Activated naive CD4-positive, alpha-beta T cell treated with anti-CD3 and anti-CD28 coated beads, Interleukin-2, amount 10 ng/mL, durations not matched to agents 7 days and 5 days (primary cell): Measurements from ENCODE around the gene CCDC40.

Source experiments
- CTCF ChIA-PET: fragments of 350-600 bp; sonication (Branson Sonifier 250); formaldehyde crosslinking; loops from one replicate; lab custom pipeline; 2021; ENCODE audit warnings: antibody characterized with exemption; lab: Charles Lee
- DNase-seq: peaks from one replicate; pipeline ENCODE4 v3.0.0-alpha.2; 2020
- H3K27ac Mint-ChIP-seq: one replicate; pipeline ENCODE4 v1.8.0; 2021; ENCODE audit warnings: mild to moderate bottlenecking, moderate library complexity, mixed read lengths
- H3K27me3 Mint-ChIP-seq: one replicate; pipeline ENCODE4 v1.8.0; 2021; ENCODE audit warnings: mild to moderate bottlenecking, mixed read lengths
- H3K36me3 Mint-ChIP-seq: one replicate; pipeline ENCODE4 v1.8.0; 2021; ENCODE audit warnings: mixed read lengths
- H3K4me1 Mint-ChIP-seq: one replicate; pipeline ENCODE4 v1.8.0; 2021; ENCODE audit warnings: mixed read lengths
- H3K4me3 Mint-ChIP-seq: one replicate; pipeline ENCODE4 v1.8.0; 2021; ENCODE audit warnings: mild to moderate bottlenecking, moderate library complexity, mixed read lengths
- H3K9me3 Mint-ChIP-seq: one replicate; pipeline ENCODE4 v1.8.0; 2021; ENCODE audit warnings: mixed read lengths

The CCDC40 gene

DNA sequence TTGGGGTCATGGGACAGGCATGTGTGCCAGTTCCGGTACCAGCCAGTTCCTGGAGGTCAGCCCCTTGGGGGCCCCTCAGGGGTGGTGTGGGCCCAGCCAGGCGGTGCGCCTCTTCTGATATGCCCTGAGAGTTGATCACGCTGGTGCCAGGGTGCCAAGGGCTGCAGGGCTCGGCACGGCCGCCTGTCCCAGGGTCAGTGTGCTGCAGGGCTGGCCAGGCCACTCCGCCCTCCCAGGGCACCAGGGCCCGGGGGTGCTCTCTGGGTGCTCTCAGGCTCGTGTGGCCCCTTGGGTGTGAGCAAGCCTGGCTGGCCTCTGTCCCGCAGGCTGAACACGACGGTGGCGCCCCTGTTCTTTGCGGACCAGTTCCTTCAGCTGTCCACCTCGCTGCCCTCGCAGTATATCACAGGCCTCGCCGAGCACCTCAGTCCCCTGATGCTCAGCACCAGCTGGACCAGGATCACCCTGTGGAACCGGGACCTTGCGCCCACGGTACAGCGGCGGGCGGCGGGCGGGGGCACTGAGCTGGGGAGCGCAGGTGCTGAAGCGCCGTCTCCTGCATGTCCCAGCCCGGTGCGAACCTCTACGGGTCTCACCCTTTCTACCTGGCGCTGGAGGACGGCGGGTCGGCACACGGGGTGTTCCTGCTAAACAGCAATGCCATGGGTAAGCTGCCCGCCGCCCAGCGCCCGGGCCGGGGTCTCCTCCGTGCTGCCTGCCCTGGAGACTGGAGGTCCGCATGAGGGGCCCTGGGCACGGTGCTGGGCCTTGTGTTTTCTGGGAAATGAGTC lies 71.0 kb downstream of the CCDC40 start:
- CTCF ChIA-PET = no interaction called here
- no peak overlapping the region for H3K27ac Mint-ChIP-seq
- H3K36me3 Mint-ChIP-seq = no peaks in the 10 kb centered on the region
- H3K4me3 Mint-ChIP-seq = no peak overlapping the region
- H3K27me3 Mint-ChIP-seq = peaks cover 2% of the 10 kb centered on the region
- H3K4me1 Mint-ChIP-seq = peaks cover 4% of the 10 kb centered on the region
- no peaks in the 10 kb centered on the region for H3K9me3 Mint-ChIP-seq
- no peak for DNase-seq

DNA sequence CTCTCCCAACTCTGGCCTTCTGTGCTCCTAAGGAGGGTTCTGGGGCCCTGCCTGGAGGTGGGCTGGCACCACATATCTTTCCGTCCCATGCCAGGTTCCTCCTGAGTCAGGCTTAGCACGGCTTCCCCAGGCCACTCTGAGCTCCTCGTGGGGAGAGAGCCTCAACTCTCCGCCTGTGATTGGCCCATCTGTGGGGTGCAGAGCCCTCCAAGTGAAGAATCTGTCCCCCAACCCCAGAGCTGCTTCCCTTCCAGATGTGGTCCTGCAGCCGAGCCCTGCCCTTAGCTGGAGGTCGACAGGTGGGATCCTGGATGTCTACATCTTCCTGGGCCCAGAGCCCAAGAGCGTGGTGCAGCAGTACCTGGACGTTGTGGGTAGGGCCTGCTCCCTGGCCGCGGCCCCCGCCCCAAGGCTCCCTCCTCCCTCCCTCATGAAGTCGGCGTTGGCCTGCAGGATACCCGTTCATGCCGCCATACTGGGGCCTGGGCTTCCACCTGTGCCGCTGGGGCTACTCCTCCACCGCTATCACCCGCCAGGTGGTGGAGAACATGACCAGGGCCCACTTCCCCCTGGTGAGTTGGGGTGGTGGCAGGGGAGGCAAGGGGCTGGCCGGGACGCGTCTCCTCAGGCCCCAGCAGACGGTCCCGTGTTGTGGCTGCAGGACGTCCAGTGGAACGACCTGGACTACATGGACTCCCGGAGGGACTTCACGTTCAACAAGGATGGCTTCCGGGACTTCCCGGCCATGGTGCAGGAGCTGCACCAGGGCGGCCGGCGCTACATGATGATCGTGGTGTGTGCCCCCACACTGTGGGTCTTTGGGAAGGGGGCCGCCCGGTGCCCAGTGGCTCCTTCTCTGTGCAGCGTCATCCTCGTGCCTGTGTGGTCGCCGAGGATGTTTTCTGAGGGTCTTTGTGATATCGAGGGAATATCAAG lies 71.9 kb downstream of the CCDC40 start:
- Mint-ChIP-seq H3K4me3 (no peak overlapping the region), H3K36me3 (no peaks in the 10 kb centered on the region), H3K4me1 (no peaks in the 10 kb centered on the region), H3K27ac (peak overlapping the region; percentile 37), H3K9me3 (no peaks in the 10 kb centered on the region), H3K27me3 (no peaks in the 10 kb centered on the region)
- CTCF ChIA-PET = no interaction called here
- DNase-seq = no peak

DNA sequence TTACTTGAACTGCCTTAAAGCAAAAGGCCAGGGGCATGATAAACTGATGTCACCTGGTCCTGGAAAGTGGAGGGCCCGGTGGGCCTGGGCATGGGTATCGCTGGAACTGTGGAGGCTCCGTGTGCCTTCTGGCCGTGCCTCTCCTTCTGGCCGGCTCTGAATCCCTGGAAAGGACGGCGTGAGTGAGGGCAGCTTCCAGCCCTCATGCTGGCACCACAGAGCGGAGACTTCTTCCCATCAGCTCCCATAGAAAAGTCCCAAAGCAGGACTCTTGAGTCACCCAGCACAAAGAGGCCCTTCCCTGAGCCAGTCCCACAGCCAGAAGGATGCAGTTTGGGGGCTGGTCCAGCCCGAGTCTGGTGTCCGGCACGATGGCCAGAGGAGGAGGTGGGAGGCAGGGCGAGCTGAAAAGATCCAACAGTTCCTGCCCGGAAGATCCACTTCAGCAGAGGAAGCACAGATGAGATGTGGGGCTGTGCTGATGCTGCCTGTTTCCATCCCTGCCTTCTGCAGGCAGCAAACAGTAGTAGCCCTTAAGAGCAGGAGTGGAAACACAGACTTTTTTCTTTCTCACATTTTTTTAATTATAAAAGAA lies 72.7 kb downstream of the CCDC40 start:
- CTCF ChIA-PET = no interaction called here
- Mint-ChIP-seq H3K4me3 (no peak overlapping the region), H3K9me3 (no peaks in the 10 kb centered on the region), H3K36me3 (no peaks in the 10 kb centered on the region), H3K27ac (no peak overlapping the region), H3K27me3 (no peaks in the 10 kb centered on the region), H3K4me1 (no peaks in the 10 kb centered on the region)
- no peak for DNase-seq

DNA sequence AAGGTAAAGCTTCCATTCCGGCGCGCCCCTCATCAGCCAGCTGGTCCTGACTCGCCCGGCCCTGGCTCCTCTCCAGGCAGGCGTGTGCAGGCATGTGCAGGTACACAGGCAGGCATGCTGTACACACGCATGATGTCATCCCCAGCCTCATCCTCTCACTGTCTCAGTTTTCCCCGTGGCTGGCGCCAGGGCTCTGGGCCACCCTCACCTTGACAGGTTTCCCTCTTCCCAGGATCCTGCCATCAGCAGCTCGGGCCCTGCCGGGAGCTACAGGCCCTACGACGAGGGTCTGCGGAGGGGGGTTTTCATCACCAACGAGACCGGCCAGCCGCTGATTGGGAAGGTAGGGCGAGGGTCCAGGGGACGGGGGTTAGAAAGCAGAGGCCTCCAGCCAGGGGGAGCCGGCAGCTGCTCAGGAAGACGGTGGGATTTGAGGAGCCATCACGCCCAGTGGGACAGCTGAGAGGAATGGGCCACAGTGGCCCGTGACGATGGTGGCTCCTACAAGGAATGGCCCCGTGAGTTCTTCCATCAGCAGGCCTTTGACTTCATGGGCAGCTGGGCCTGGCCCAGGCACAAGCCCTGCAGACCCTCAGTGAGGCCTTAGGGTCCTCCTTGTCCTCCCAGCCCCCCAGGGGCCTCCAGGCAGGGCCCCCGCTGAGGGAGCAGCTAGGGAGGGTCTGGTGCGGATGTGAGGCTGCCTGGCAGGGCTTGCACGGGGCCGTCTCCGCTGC lies 73.4 kb downstream of the CCDC40 start:
- CTCF ChIA-PET = no interaction called here
- Mint-ChIP-seq H3K36me3 (no peaks in the 10 kb centered on the region), H3K4me1 (no peaks in the 10 kb centered on the region), H3K27me3 (no peaks in the 10 kb centered on the region), H3K4me3 (no peak overlapping the region), H3K27ac (no peak overlapping the region), H3K9me3 (no peaks in the 10 kb centered on the region)
- DNase-seq = no peak

DNA sequence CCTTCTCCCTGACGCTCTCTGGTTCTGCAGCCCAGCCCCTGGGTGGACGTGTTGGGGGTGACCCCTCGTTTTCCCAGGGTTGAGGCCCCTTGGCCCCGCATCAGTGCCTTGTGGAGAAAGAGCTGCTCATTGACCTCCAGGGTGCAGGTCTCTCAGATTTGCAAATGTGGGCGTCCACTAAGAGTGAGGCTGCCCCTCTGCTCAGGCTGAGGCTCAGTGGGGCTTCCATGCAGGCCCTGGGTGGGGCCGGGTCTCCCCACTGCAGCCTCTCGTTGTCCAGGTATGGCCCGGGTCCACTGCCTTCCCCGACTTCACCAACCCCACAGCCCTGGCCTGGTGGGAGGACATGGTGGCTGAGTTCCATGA lies 74.0 kb downstream of the CCDC40 start:
- no peaks in the 10 kb centered on the region for H3K27me3 Mint-ChIP-seq
- peaks cover 2% of the 10 kb centered on the region for H3K4me1 Mint-ChIP-seq
- H3K9me3 Mint-ChIP-seq = no peaks in the 10 kb centered on the region
- H3K27ac Mint-ChIP-seq = no peak overlapping the region
- no peaks in the 10 kb centered on the region for H3K36me3 Mint-ChIP-seq
- CTCF ChIA-PET = no interaction called here
- no peak for DNase-seq
- no peak overlapping the region for H3K4me3 Mint-ChIP-seq

DNA sequence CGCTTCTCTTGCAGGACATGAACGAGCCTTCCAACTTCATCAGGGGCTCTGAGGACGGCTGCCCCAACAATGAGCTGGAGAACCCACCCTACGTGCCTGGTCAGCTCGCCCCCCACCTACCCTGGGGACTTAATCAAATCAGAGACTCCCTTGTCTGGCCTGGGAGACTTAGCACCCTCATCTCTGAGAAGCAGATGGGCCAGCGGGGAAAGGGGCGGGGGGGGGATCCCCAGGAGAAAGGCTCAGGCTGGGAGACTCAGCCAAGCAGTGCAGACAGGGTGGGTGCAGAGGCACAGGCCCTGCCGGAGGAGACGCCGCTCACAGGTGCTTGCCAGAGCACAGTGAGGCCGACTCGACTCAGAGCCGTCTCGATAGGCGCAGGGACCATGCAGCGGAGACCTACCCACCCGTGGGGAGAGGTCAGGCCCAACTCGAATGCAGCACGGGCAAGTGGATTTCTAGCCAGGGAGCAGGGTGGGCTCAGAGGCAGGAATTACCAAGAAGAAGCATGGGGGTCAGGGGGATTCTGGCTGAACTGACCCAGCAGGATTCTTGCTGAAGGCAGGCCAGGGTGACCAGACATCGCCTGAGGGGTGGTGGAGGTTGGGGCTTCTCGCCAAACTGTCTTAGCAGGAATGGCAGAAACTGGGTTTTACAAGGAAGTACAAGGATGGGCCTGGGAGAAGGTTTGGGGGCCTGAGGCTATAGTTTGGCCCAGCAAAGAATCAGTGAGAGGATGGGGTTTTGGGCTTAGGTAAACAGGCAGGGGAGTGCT lies 74.7 kb downstream of the CCDC40 start:
- no peaks in the 10 kb centered on the region for H3K9me3 Mint-ChIP-seq
- H3K27me3 Mint-ChIP-seq = no peaks in the 10 kb centered on the region
- peaks cover 2% of the 10 kb centered on the region for H3K4me1 Mint-ChIP-seq
- CTCF ChIA-PET = no interaction called here
- no peak overlapping the region for H3K27ac Mint-ChIP-seq
- H3K36me3 Mint-ChIP-seq = no peaks in the 10 kb centered on the region
- no peak overlapping the region for H3K4me3 Mint-ChIP-seq
- no peak for DNase-seq

DNA sequence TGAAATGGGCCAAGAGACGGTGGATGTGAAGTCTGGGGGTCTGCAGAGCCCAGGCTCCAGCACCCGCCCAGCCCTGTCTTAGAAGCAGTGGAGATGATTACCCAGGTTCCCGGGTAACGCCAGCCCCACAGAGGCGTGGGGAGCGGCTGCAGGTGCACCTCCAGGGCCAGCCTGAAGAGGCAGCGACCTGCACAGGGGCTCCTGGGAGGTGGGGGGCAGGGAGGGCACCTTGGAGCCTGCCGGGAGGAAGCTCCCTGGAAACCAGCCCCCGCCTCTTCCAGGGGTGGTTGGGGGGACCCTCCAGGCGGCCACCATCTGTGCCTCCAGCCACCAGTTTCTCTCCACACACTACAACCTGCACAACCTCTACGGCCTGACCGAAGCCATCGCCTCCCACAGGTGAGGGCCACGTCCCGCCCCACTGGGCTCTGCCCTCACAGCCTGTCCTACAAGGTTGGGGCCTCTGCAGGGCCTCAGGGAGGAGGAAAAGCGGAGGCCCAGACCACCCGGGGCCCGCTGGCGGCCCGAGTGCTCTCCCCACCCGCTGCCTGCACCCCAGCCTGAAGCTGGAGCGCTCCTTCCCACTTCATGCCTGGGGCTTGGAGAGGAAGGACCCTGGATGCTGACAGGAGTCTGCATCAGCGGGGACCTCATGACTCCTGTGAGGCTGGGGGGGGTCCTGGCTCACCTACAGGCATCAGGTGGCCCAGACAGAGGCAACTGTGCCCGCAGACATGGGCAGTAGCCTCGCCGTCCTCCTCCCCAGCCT lies 75.4 kb downstream of the CCDC40 start:
- H3K36me3 Mint-ChIP-seq = no peaks in the 10 kb centered on the region
- no peak for DNase-seq
- H3K9me3 Mint-ChIP-seq = no peaks in the 10 kb centered on the region
- CTCF ChIA-PET = interaction anchor here (0.6 kb wide), 1 partner anchor 10 kb away, joined by 3 read pairs; the partner anchor contains the start of gene GAA
- peaks cover 3% of the 10 kb centered on the region for H3K27me3 Mint-ChIP-seq
- H3K27ac Mint-ChIP-seq = no peak overlapping the region
- no peak overlapping the region for H3K4me3 Mint-ChIP-seq
- peaks cover 2% of the 10 kb centered on the region for H3K4me1 Mint-ChIP-seq

DNA sequence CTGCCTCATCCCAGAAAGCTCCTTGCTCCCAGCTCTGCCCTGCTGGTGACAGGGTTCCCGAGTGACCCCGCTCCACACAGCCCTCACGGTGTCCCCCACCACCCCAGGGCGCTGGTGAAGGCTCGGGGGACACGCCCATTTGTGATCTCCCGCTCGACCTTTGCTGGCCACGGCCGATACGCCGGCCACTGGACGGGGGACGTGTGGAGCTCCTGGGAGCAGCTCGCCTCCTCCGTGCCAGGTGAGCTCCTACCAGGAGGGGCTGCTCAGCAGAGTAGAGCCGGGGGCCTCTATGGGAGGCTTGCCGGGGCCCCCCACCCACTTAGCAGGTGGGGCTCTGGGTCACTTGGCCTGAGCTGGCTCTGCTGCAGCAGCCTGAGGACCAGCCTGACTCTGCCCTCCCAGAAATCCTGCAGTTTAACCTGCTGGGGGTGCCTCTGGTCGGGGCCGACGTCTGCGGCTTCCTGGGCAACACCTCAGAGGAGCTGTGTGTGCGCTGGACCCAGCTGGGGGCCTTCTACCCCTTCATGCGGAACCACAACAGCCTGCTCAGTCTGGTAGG lies 76.1 kb downstream of the CCDC40 start:
- H3K9me3 Mint-ChIP-seq = no peaks in the 10 kb centered on the region
- H3K36me3 Mint-ChIP-seq = no peaks in the 10 kb centered on the region
- peaks cover 7% of the 10 kb centered on the region for H3K27me3 Mint-ChIP-seq
- no peak overlapping the region for H3K27ac Mint-ChIP-seq
- H3K4me3 Mint-ChIP-seq = no peak overlapping the region
- CTCF ChIA-PET = interaction anchor here (0.6 kb wide), 1 partner anchor 11 kb away, joined by 3 read pairs; the partner anchor contains the start of gene GAA
- H3K4me1 Mint-ChIP-seq = peaks cover 2% of the 10 kb centered on the region
- no peak for DNase-seq

DNA sequence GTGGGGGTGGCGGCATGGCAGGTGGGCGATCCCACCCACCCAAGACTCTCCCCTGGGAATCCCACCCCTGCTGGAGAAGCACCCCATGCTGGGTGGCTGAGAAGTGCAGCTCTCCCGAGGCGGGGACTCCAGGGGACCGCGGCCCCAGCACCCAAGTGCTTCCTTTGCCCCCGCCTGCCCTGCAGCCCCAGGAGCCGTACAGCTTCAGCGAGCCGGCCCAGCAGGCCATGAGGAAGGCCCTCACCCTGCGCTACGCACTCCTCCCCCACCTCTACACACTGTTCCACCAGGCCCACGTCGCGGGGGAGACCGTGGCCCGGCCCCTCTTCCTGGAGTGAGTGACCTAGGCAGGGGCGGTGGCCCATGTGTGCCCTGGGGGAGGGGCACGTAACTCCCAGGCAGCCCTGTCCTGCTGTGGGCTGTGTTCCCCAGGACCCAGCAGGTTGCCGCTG lies 76.6 kb downstream of the CCDC40 start:
- no peaks in the 10 kb centered on the region for H3K9me3 Mint-ChIP-seq
- peaks cover 7% of the 10 kb centered on the region for H3K27me3 Mint-ChIP-seq
- CTCF ChIA-PET = no interaction called here
- H3K36me3 Mint-ChIP-seq = no peaks in the 10 kb centered on the region
- no peak for DNase-seq
- H3K4me1 Mint-ChIP-seq = peaks cover 2% of the 10 kb centered on the region
- H3K27ac Mint-ChIP-seq = no peak overlapping the region
- H3K4me3 Mint-ChIP-seq = no peak overlapping the region

DNA sequence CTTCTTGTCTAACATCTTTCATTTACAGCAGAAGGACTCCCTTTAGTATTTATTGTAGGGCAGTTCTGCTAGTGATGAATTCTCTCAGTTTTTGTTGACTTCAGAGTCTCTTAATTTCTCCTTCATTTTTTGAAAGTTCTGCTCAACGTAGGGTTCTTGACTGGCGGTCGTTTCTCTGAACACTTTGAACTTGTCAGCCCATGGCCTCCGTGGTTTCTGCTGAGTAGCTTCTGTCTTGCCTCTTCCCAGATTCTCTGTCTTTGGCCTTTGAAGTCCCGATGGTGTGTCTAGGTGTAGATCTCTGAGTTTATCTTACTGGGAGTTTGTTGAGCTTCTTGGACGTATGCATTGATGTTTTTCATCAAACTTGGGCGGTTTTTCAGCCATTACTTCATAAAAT lies 78.3 kb downstream of the CCDC40 start:
- Mint-ChIP-seq H3K9me3 (no peaks in the 10 kb centered on the region), H3K4me1 (peaks cover 2% of the 10 kb centered on the region), H3K4me3 (no peak overlapping the region), H3K27ac (no peak overlapping the region), H3K36me3 (no peaks in the 10 kb centered on the region), H3K27me3 (peaks cover 7% of the 10 kb centered on the region)
- CTCF ChIA-PET = interaction anchor here (1.7 kb wide), 1 partner anchor 13 kb away, joined by 5 read pairs; the partner anchor contains the start of gene GAA
- no peak for DNase-seq

DNA sequence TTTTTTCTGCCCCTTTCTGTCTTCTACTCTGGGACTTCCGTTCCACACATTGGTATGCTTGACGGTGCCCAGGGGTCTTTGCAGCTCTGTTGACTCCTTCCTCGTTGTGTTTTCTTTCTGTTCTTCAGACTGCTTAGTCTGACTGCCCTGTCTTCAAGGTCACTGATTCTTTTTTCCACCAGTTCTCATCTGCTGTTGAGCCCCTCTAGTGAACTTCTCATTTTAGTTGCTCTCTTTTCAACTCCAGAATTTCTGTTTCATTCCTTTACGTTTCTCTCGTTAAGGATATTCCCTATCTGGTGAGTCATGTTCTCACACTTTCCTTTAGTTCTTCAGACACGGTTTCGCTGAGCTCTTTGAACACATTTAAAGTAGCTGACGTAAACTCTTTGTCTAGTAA lies 78.7 kb downstream of the CCDC40 start:
- H3K36me3 Mint-ChIP-seq = no peaks in the 10 kb centered on the region
- no peak overlapping the region for H3K4me3 Mint-ChIP-seq
- H3K27me3 Mint-ChIP-seq = peaks cover 7% of the 10 kb centered on the region
- CTCF ChIA-PET = interaction anchor here (1.0 to 1.7 kb wide), 2 partner anchors 9 to 14 kb away, joined by 3 to 5 read pairs; partner anchors contain the start of gene GAA
- peaks cover 2% of the 10 kb centered on the region for H3K4me1 Mint-ChIP-seq
- no peak for DNase-seq
- H3K9me3 Mint-ChIP-seq = no peaks in the 10 kb centered on the region
- no peak overlapping the region for H3K27ac Mint-ChIP-seq

DNA sequence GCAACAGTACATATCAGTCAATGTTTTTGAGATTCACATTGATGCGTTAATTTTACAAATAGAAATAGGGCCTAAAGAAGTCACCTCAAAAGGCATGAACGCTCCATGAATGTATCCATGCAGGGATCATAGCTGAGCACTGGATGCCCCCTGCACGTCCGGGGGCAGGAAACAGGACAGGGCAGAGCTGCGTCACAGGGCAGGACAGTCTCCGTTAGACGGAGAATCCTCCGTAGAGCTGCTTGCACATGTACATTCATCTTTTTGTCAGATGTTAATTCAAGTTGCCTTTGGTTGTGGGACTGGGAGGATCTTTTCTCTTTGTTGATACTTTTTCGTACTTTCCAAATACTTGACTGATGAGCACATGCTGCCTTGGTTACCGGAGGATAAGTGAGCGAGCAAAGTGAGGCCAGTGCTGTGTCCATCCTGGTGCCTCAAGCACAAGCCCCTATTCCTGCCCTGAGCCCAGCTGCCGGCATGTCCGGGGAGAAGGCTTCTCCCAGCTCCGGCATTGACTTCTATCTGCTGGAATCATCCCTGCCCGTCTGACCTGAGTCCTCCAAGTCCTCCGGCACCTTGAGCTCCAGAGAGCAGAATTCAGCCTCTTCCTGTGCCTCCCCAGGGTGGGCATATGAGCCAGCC lies 80.0 kb downstream of the CCDC40 start:
- no peak overlapping the region for H3K27ac Mint-ChIP-seq
- CTCF ChIA-PET = interaction anchor here (0.6 kb wide), 1 partner anchor 93 kb away, joined by 3 read pairs; no protein-coding TSS in a partner anchor
- H3K27me3 Mint-ChIP-seq = peaks cover 7% of the 10 kb centered on the region
- peaks cover 2% of the 10 kb centered on the region for H3K4me1 Mint-ChIP-seq
- H3K9me3 Mint-ChIP-seq = no peaks in the 10 kb centered on the region
- no peaks in the 10 kb centered on the region for H3K36me3 Mint-ChIP-seq
- H3K4me3 Mint-ChIP-seq = no peak overlapping the region
- no peak for DNase-seq
